ENCODE measurements around the gene PELO. TPM values are rescaled to one million over a fixed set of nuclear protein-coding genes. Genes with fewer than 3 reads are reported as not detected.
A peak's percentile ranks its signal among the peaks of the same experiment; 100 is the strongest.

The PELO gene
- total and polyA plus RNA-seq, 2 experiments from 2014 or later = 14.5 to 15.3 TPM

GRCh38 chr5:52837068-52837467 lies 49.4 kb downstream of the PELO start:
- peak in 1 of 2 donors; percentile 76 for DNase-seq (ENCODE audit: low read depth in 1 of 2, low spot score in 1 of 2)
- Histone ChIP-seq H3K9me3 (ENCODE audit: low read depth) (no peaks in the 10 kb centered on the region), H3K4me1 (ENCODE audit: low read depth) (no peaks in the 10 kb centered on the region), H3K27me3 (no peaks in the 10 kb centered on the region), H3K27ac (no peak overlapping the region), H3K36me3 (no peaks in the 10 kb centered on the region), H3K4me3 (no peak overlapping the region)
- peak; percentile 25 for TF ChIP-seq CTCF (IDR thresholded peaks at IDR 0.05; ENCODE audit: low read depth, low read length)

Other genes starting within 250 kb of the PELO start
- 2.9 and 6.8 TPM in 2 replicates for gene ITGA1, start within 50 bp of the PELO start, total RNA-seq
- gene ITGA1, start within 50 bp of the PELO start, polyA plus RNA-seq = 2.1 and 7.3 TPM in 2 replicates
- gene ITGA2, start 201.4 kb downstream of the PELO start, total RNA-seq = 1.4 and 2.3 TPM in 2 replicates
- gene ITGA2, start 201.4 kb downstream of the PELO start, polyA plus RNA-seq = 0.57 and 0.82 TPM in 2 replicates

Measured in cardiac muscle cell (in vitro differentiated cells and primary cell).